ENCODE data around the gene RPS18. TPM values are rescaled to one million over a fixed set of nuclear protein-coding genes. Genes with fewer than 3 reads are reported as not detected.
"Not testable (repeated sequence)": the region's sequence is repeated elsewhere in the genome, so short reads cannot be mapped to it uniquely, and the experiment has no call there.

The RPS18 gene
- total RNA-seq, 5 donors from 2014 or later (not counting 1 experiment from before 2014, with no cell fraction given): 3,249 to 4,871 (median 4,590) TPM

DNA sequence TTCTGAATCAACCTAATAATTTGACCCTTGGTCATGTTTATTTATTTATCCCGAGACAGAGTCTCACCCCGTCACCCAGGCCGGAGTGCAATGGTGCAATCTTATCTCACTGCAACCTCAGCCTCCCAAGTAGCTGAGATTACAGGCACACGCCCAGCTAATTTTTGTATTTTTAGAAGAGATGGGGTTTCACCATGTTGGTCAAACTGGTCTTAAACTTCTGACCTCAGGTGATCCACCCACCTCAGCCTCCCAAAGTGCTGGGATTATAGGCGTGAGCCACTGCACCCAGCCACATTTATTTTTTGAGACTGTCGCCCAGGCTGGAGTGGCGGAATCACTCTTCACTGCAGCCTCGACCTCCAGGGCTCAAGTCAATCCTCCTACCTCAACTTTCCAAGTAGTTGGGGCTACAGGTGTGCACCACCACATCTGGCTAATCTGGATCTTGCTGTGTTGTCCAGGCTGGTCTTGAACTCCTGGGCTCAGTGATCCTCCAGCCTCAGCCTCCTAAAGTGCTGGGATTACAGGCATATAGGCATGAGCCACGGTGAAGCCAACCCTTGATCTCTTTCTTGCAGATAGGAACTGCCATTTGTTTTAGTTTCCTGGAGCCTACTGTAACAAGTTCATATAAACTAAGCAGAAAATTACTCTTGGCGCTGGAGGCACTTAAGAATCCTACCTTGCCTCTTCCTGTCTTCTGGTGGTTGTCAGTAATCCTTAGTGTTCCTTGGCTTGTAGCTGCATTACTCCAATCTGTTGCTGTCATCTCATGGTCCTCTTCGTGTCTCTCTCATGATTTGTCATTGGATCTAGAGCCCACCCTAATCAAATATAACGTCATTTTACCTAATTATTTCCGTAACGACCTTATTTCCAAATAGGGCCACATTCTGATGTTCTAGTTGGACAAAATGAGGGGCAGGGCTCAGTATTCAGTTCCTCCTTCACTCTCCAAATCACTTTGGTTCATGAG is 2.3 kb downstream of the RPS18 start:
- H3K27ac ChIP-seq (ENCODE audit: low read length): peak overlapping the region; percentile 85
- DNase-seq (no peak), ATAC-seq (replicated peaks in 1 of 4) (no peak)
- peak overlapping the region; percentile 92 to 98 (median 94) for H3K4me3 Mint-ChIP-seq
- H3K9me3 ChIP-seq: no peaks in the 10 kb centered on the region
- peaks cover 0 to 53% of the 10 kb centered on the region in 2 donors for H3K36me3 ChIP-seq (ENCODE audit: control insufficient read depth in 2 of 2, extremely low read depth in 1 of 2, insufficient read depth in 1 of 2, low read length in 1 of 2)
- H3K4me3 ChIP-seq (ENCODE audit: control insufficient read depth in 1 of 2, extremely low read depth in 1 of 2, low read length in 1 of 2): no peak overlapping the region
- H3K36me3 Mint-ChIP-seq: peaks cover 38% of the 10 kb centered on the region
- CTCF ChIA-PET: no interaction called here
- no peaks in the 10 kb centered on the region for H3K27me3 ChIP-seq (replicated peaks in 1 of 2; ENCODE audit: control insufficient read depth in 2 of 2, extremely low read depth in 1 of 2, insufficient read depth in 2 of 2, low read length in 1 of 2)
- no peaks in the 10 kb centered on the region for H3K27me3 Mint-ChIP-seq
- H3K9me3 Mint-ChIP-seq: no peaks in the 10 kb centered on the region
- H3K4me1 ChIP-seq (ENCODE audit: control insufficient read depth in 1 of 2, extremely low read depth in 1 of 2, insufficient read depth in 2 of 2, low read length in 2 of 2): peaks cover 38 to 81% of the 10 kb centered on the region in 2 experiments
- peaks cover 75 to 84% (median 76%) of the 10 kb centered on the region in 3 donors for H3K4me1 Mint-ChIP-seq
- POLR2A ChIA-PET: no interaction called here
- 47% methylated on average over 5 of the region's 14 CpGs for WGBS (ENCODE audit: insufficient coverage)
- peak overlapping the region; percentile 84 to 98 for H3K27ac Mint-ChIP-seq

DNA sequence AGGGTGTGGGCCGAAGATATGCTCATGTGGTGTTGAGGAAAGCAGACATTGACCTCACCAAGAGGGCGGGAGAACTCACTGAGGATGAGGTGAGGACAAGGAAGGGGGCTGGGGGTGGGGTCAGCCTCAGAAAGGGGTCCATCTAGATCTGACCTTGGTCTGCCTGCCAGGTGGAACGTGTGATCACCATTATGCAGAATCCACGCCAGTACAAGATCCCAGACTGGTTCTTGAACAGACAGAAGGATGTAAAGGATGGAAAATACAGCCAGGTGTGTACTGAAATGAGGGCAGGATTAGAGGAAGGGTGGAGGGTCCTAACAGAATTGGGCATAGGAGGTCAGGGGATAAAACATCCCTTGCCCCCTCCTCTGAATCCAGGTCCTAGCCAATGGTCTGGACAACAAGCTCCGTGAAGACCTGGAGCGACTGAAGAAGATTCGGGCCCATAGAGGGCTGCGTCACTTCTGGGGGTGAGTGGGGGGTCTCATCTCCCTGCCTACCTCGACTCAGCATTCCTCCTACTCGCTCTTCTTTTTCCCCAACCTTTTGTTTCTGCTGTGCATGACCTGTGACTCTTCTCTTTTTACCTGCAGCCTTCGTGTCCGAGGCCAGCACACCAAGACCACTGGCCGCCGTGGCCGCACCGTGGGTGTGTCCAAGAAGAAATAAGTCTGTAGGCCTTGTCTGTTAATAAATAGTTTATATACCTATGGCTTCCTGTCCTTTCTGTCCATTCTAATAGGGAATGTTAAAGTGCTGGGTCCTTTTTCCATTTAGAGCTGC is 4.1 kb downstream of the RPS18 start:
- Mint-ChIP-seq H3K27ac (peak overlapping the region; percentile 92 to 94), H3K36me3 (peaks cover 38% of the 10 kb centered on the region), H3K4me1 (peaks cover 67 to 79% (median 68%) of the 10 kb centered on the region in 3 donors), H3K4me3 (peak overlapping the region; percentile 75 to 94 (median 92))
- Histone ChIP-seq H3K36me3 (ENCODE audit: control insufficient read depth in 2 of 2, extremely low read depth in 1 of 2, insufficient read depth in 1 of 2, low read length in 1 of 2) (peaks cover 2 to 59% of the 10 kb centered on the region in 2 donors), H3K27ac (ENCODE audit: low read length) (peak overlapping the region; percentile 82), H3K4me1 (ENCODE audit: control insufficient read depth in 1 of 2, extremely low read depth in 1 of 2, insufficient read depth in 2 of 2, low read length in 2 of 2) (peaks cover 36 to 85% of the 10 kb centered on the region in 2 experiments), H3K4me3 (ENCODE audit: control insufficient read depth in 1 of 2, extremely low read depth in 1 of 2, low read length in 1 of 2) (peak overlapping the region; percentile 60 to 83)
- WGBS (ENCODE audit: insufficient coverage): 47% methylated on average over 2 of the region's 16 CpGs
- H3K9me3 Mint-ChIP-seq; DNase-seq; H3K27me3 ChIP-seq (replicated peaks in 1 of 2; ENCODE audit: control insufficient read depth in 2 of 2, extremely low read depth in 1 of 2, insufficient read depth in 2 of 2, low read length in 1 of 2); ATAC-seq (replicated peaks in 1 of 4); H3K27me3 Mint-ChIP-seq; H3K9me3 ChIP-seq: not testable (repeated sequence)
- CTCF ChIA-PET: interaction anchor here in 1 of 2 donors (0.7 to 1.4 kb wide), 3 partner anchors 28 to 160 kb away, joined by 3 read pairs; no protein-coding TSS in a partner anchor
- POLR2A ChIA-PET: interaction anchor here (0.5 to 3.0 kb wide), 3 partner anchors 13 to 67 kb away, joined by 5 to 10 read pairs (median 8); partner anchors contain the start of genes PFDN6 (in 2 of the 2) and WDR46 (in 2 of the 2)

DNA sequence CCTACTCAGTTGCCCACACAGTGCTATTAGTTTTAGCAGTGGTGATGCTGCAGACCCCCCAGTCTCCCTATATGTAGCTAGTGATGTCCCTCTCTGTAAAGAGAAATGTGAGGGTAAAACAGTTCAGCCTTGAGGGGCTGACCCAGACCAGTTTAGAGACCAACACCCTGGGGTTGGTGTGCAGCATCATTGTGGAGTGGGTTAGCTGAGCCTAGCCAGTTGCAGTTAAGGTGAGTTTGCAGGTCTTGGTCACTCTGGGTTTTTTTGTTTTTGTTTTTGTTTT is 4.6 kb downstream of the RPS18 start:
- DNase-seq (no peak), ATAC-seq (replicated peaks in 1 of 4) (no peak)
- H3K4me1 Mint-ChIP-seq: peaks cover 64 to 79% (median 68%) of the 10 kb centered on the region in 3 donors
- H3K4me3 Mint-ChIP-seq: peak overlapping the region; percentile 75 to 94 (median 92)
- ChIA-PET POLR2A (interaction anchor here (0.5 to 3.0 kb wide), 4 partner anchors 12 to 66 kb away, joined by 5 to 10 read pairs (median 7); partner anchors contain the start of genes PFDN6 (in 2 of the 2) and WDR46 (in 2 of the 2)), CTCF (interaction anchor here in 1 of 2 donors (0.9 to 1.4 kb wide), 3 partner anchors 28 to 161 kb away, joined by 3 to 4 read pairs (median 3); no protein-coding TSS in a partner anchor)
- H3K36me3 ChIP-seq (ENCODE audit: control insufficient read depth in 2 of 2, extremely low read depth in 1 of 2, insufficient read depth in 1 of 2, low read length in 1 of 2): peaks cover 7 to 64% of the 10 kb centered on the region in 2 donors
- H3K9me3 ChIP-seq: no peaks in the 10 kb centered on the region
- peak overlapping the region; percentile 60 to 83 for H3K4me3 ChIP-seq (ENCODE audit: control insufficient read depth in 1 of 2, extremely low read depth in 1 of 2, low read length in 1 of 2)
- peaks cover 35 to 80% of the 10 kb centered on the region in 2 experiments for H3K4me1 ChIP-seq (ENCODE audit: control insufficient read depth in 1 of 2, extremely low read depth in 1 of 2, insufficient read depth in 2 of 2, low read length in 2 of 2)
- H3K27ac ChIP-seq (ENCODE audit: low read length): peak overlapping the region; percentile 82
- H3K36me3 Mint-ChIP-seq: peaks cover 43% of the 10 kb centered on the region
- peak overlapping the region; percentile 92 to 94 for H3K27ac Mint-ChIP-seq
- H3K27me3 Mint-ChIP-seq: no peaks in the 10 kb centered on the region
- no peaks in the 10 kb centered on the region for H3K27me3 ChIP-seq (replicated peaks in 1 of 2; ENCODE audit: control insufficient read depth in 2 of 2, extremely low read depth in 1 of 2, insufficient read depth in 2 of 2, low read length in 1 of 2)
- H3K9me3 Mint-ChIP-seq: no peaks in the 10 kb centered on the region

GRCh38 chr6:33276864-33277662 is 5.2 kb downstream of the RPS18 start, which contains the start of gene B3GALT4:
B3GALT4 (plus strand) TSS chr6:33277123; CDS start chr6:33277420, 297 bp downstream.
- H3K27me3 ChIP-seq (replicated peaks in 1 of 2; ENCODE audit: control insufficient read depth in 2 of 2, extremely low read depth in 1 of 2, insufficient read depth in 2 of 2, low read length in 1 of 2): no peaks in the 10 kb centered on the region
- no peaks in the 10 kb centered on the region for H3K9me3 Mint-ChIP-seq
- H3K4me1 Mint-ChIP-seq: peaks cover 64 to 73% (median 68%) of the 10 kb centered on the region in 3 donors
- ChIA-PET POLR2A (interaction anchor here (0.6 to 3.0 kb wide), 8 partner anchors 12 to 1081 kb away, joined by 3 to 10 read pairs (median 3); partner anchors contain the start of genes PFDN6 (in 2 of the 2), WDR46 (in 2 of the 2), CUTA (in 1 of the 2) and ZBTB22 (in 1 of the 2)), CTCF (interaction anchor here (0.6 to 1.9 kb wide), 10 partner anchors 12 to 307 kb away, joined by 3 to 6 read pairs (median 4); partner anchors contain the start of genes PFDN6 (in 1 of the 2), RGL2 (in 1 of the 2) and WDR46 (in 1 of the 2))
- no peaks in the 10 kb centered on the region for H3K9me3 ChIP-seq
- peak within 1 kb of the TSS; percentile 82 for H3K27ac ChIP-seq (ENCODE audit: low read length)
- DNase-seq (peak in 34 of 35 experiments; percentile 36 to 84 (median 52)), ATAC-seq (replicated peaks in 1 of 4) (peak; percentile 71 to 76 (median 73))
- H3K27ac Mint-ChIP-seq: peak within 1 kb of the TSS; percentile 94 to 96
- H3K36me3 Mint-ChIP-seq: peaks cover 43% of the 10 kb centered on the region
- H3K4me3 Mint-ChIP-seq: peak within 1 kb of the TSS; percentile 90 to 94 (median 92)
- peaks cover 35 to 79% of the 10 kb centered on the region in 2 experiments for H3K4me1 ChIP-seq (ENCODE audit: control insufficient read depth in 1 of 2, extremely low read depth in 1 of 2, insufficient read depth in 2 of 2, low read length in 2 of 2)
- H3K4me3 ChIP-seq (ENCODE audit: control insufficient read depth in 1 of 2, extremely low read depth in 1 of 2, low read length in 1 of 2): peak within 1 kb of the TSS; percentile 60 to 83
- H3K36me3 ChIP-seq (ENCODE audit: control insufficient read depth in 2 of 2, extremely low read depth in 1 of 2, insufficient read depth in 1 of 2, low read length in 1 of 2): peaks cover 10 to 68% of the 10 kb centered on the region in 2 donors
- under 1% methylated on average over 74 of the region's 80 CpGs for WGBS (ENCODE audit: insufficient coverage)
- H3K27me3 Mint-ChIP-seq: no peaks in the 10 kb centered on the region

GRCh38 chr6:33277663-33278391 is 6.0 kb downstream of the RPS18 start:
- WGBS (ENCODE audit: insufficient coverage): 23% methylated on average over 31 of the region's 39 CpGs
- no peaks in the 10 kb centered on the region for H3K9me3 ChIP-seq
- Mint-ChIP-seq H3K36me3 (peaks cover 37% of the 10 kb centered on the region), H3K27me3 (no peaks in the 10 kb centered on the region), H3K4me3 (peak overlapping the region; percentile 90 to 94 (median 92)), H3K9me3 (no peaks in the 10 kb centered on the region), H3K27ac (peak overlapping the region; percentile 94 to 96), H3K4me1 (peaks cover 59 to 67% (median 61%) of the 10 kb centered on the region in 3 donors)
- DNase-seq (peak in 16 of 35 experiments; percentile 7 to 51 (median 26)), ATAC-seq (replicated peaks in 1 of 4) (peak in 3 of 4 experiments; percentile 3 to 25 (median 7))
- no peaks in the 10 kb centered on the region for H3K27me3 ChIP-seq (replicated peaks in 1 of 2; ENCODE audit: control insufficient read depth in 2 of 2, extremely low read depth in 1 of 2, insufficient read depth in 2 of 2, low read length in 1 of 2)
- ChIA-PET POLR2A (interaction anchor here (0.5 to 3.0 kb wide), 9 partner anchors 11 to 1082 kb away, joined by 3 to 10 read pairs (median 3); partner anchors contain the start of genes PFDN6 (in 2 of the 2), WDR46 (in 2 of the 2), CUTA (in 1 of the 2) and ZBTB22 (in 1 of the 2)), CTCF (interaction anchor here (0.6 to 1.9 kb wide), 10 partner anchors 11 to 307 kb away, joined by 3 to 6 read pairs (median 4); partner anchors contain the start of genes PFDN6 (in 1 of the 2), RGL2 (in 1 of the 2) and WDR46 (in 1 of the 2))
- H3K36me3 ChIP-seq (ENCODE audit: control insufficient read depth in 2 of 2, extremely low read depth in 1 of 2, insufficient read depth in 1 of 2, low read length in 1 of 2): peaks cover 10 to 72% of the 10 kb centered on the region in 2 donors
- H3K4me1 ChIP-seq (ENCODE audit: control insufficient read depth in 1 of 2, extremely low read depth in 1 of 2, insufficient read depth in 2 of 2, low read length in 2 of 2): peaks cover 28 to 72% of the 10 kb centered on the region in 2 experiments
- H3K4me3 ChIP-seq (ENCODE audit: control insufficient read depth in 1 of 2, extremely low read depth in 1 of 2, low read length in 1 of 2): peak overlapping the region; percentile 60 to 83
- peak overlapping the region; percentile 72 for H3K27ac ChIP-seq (ENCODE audit: low read length)
